Mammary epithelial cell (primary cell): ENCODE measurements around the gene DSCAM.

Source experiments
- CTCF ChIP-seq, 2 donors: IDR thresholded peaks in 1 of 2; conservative IDR thresholded peaks in 1 of 2; 2 replicates each; pipeline ENCODE4 v1.5.1; 2011 to 2012; ENCODE audit warnings: inconsistent platforms in 2 of 2, low read length in 2 of 2, mild to moderate bottlenecking in 2 of 2, control low read depth in 1 of 2, low read depth in 1 of 2; ENCODE audit not compliant: insufficient read depth in 1 of 2; ENCODE audit errors: extremely low read depth in 1 of 2
- EZH2 ChIP-seq: IDR thresholded peaks from 2 replicates; pipeline ENCODE4 v1.6.1; 2012; ENCODE audit warnings: low read length, inconsistent platforms, borderline replicate concordance

- TF ChIP-seq EZH2 (no peak), CTCF (conservative IDR thresholded peaks at IDR 0.05 in 1 of 2, IDR thresholded peaks at IDR 0.05 in 1 of 2; ENCODE audit: extremely low read depth in 1 of 2, insufficient read depth in 1 of 2, low read depth in 1 of 2, low read length in 2 of 2) (no peak)
Measured at GRCh38 chr21:40377135-40377534, 469.8 kb downstream of the DSCAM start.
